NCI-H526 (cell line): ENCODE results near the gene DMAC2L.
A peak's percentile ranks its signal among the peaks of the same experiment; 100 is the strongest.
"Not testable (repeated sequence)": the region's sequence is repeated elsewhere in the genome, so short reads cannot be mapped to it uniquely, and the experiment has no call there.

Experiments used
- DNase-seq, 2 experiments: peaks; one replicate each; lab custom pipeline; 2025; lab: John Stamatoyannopoulos, UW

The DMAC2L gene

GRCh38 chr14:50356283-50356682 is 44.2 kb downstream of the DMAC2L start:
- DNase-seq, result not testable (repeated sequence)

- no peak for DNase-seq
These were observed 45.0 kb downstream of the DMAC2L start for GRCh38 chr14:50357124-50357523.

DNA sequence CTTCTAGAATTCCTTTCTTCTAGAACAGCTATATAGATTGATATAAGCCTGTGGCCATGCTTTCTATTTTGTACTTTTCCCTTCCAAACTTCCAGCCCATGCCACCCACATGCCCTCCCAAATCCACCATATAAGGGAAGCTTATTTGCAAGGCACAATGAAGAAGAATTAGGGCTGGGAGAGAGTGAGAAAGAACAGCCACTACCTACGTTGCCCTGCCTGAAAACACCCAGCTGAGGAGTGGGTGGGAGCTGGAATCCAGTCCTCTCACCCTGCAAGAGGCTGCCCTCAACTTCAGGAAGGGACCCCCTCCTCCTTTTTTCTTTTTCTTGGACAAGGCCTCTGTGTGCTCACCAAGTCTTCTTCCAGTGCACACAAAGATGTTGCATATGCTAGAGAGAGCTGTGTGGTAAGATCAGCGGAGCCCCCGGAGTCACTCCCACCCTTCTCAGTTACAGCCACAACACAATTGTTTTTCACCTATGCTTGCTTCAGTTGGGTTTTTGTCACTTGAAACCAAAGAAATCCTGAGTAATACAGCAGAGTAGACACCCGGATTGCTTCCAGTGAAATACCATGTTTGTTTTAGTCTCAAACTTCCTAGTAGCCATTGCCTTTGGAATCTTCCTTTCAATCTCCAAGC is 45.8 kb downstream of the DMAC2L start:
- DNase-seq, result no peak

DNA sequence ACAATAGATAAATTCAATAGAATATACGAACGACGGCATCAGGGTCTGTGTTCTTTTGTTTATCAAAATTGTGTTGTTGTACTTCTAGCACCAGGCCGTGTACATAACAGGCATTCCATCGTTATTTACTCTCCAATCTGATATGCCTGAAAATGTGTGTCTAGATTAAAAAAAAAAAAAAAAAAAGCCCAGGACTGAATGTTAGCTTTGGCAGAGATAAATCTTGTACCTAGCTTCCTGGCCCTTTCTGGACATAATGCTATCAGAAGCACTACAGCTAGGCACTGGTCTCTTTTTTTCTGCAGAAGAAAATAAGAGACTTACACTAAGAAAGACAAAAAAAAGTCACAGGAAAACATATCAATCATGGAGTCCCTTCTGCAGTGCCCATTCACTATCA is 47.5 kb downstream of the DMAC2L start:
- no peak for DNase-seq

GRCh38 chr14:50360093-50360492 is 48.0 kb downstream of the DMAC2L start:
- DNase-seq, result no peak

DNA sequence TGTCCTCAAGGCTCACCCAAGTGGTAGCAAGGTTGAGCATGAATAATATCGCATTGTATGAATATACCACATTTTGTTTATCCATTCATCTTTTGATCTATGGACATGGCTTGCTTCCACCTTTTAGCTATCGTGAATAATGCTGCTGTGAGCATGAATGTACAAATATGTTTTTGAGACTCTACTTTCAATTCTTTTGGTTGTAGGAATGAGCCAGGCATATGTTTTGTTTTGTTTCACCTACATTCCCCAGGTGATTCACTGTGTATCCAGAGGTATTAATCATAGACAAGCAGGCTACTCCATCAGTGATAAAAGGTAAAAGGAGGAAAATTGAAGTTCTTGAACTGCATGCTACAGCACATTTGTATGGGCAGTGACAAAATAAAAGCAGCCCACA is 48.7 kb downstream of the DMAC2L start:
- no peak for DNase-seq

DNA sequence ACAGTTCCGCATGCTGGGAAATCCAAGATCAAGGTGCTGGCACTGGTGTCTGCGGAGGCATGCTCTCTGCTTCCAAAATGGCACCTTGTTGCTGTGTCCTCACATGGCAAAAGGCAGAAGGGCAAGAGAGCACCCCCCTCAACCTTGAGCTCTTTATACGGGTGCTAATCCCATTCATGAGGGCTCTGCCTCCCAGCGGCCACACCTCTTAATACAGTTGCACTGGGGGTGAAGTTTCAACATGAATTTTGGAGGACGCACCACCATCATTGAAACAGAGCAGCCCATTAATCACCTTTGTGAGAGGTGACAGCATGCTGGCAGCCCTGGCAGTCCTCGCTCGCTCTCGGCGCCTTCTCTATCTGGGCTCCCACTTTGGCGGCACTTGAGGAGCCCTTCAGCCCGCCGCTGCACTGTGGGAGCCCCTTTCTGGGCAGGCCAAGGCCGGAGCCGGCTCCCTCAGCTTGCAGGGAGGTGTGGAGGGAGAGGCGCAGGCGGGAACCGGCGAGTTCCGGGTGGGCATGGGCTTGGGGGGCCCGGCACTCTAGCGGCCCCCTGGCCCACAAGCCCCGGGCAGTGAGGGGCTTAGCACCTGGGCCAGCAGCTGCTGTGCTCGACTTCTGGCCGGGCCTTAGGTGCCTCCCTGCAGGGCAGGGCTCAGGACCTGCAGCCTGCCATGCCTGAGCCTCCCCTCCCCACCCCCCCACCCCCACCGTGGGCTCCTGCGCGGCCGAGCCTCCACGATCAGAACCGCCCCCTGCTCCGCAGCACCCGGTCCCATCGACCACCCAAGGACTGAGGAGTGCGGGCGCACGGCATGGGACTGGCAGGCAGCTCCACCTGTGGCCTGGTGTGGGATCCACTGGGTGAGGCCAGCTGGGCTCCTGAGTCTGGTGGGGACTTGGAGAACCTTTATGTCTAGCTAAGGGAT is 49.6 kb downstream of the DMAC2L start:
- not testable (repeated sequence) for DNase-seq

- DNase-seq, result no peak
These were observed 50.9 kb downstream of the DMAC2L start for GRCh38 chr14:50362764-50363713.

DNA sequence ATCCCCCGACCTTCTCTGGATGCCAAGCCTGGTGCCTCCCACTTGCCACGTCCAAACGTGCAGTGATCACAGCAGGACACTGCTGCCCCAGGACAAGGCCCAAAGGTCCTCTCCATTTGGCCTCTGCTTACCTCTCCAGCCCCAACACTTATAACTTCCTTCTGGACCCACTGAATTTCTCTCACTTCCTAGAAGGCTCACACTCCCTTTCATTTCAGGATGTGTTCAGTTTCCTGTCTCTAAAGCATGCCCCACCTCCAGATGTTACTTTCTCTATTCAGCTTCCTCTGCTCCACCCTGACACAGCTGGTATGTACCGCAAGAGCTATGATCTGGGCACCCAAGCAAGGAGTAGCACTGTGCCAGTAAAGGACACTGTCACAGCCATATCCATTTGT is 51.6 kb downstream of the DMAC2L start:
- no peak for DNase-seq

DNA sequence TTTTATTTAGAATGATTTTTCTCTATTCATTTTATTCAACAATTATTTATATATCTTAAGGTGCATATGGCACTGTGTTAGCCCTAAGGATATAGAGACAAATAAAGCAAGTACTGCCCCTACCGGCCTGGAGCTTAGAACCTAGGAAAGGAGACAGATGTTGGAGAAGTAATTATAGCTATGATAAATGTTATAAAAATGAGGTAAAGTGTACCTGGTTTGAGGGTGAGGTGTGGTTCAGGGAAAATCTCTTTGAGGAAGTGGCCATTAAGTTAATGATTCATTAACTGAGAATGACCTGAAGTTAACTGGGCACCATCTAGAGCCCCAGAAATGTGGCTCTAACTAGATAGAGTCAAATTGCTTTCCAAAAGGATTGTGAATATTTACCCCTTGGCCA is 52.7 kb downstream of the DMAC2L start:
- DNase-seq, result no peak

- DNase-seq, result not testable (repeated sequence)
These were observed 53.4 kb downstream of the DMAC2L start for GRCh38 chr14:50365572-50365971.

DNA sequence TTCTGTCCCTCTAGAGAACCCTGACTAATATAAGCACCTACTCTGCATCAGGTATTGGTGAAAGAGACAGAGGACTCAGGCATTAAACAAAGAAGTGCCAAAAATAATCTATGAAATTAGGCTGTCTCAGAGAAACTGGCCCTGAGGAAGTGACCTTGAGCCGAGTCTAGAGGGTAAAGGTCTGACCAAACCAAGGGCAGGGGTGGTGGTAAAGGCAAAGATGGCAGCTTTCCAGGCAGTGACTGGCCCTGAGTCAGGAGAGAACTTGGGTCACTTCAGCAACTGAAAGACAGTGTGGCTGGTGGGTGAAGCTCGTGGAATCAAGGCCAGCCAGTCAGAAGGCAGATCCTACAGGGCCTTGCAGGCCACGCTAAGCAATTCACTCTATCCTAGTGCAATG is 54.0 kb downstream of the DMAC2L start:
- DNase-seq, result no peak

DNA sequence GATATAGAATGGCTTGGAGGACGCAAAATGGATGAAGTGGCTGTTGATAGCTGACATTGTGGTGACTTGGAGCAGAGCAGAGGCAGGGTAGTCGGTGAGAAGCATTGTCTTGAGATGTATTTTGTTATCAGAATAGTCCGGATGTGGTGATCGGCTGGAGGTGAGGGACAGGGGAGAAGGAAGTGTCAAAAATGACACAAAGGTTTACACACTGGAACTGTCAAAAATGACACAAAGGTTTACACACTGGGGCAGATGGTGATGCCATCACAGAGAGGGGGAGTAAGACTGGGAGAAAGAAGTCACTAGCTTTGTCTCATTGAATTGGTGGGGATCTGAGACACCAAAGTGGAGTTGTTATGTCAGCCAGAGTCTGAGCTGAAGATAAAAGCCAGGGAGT is 54.5 kb downstream of the DMAC2L start:
- DNase-seq, result no peak

DNA sequence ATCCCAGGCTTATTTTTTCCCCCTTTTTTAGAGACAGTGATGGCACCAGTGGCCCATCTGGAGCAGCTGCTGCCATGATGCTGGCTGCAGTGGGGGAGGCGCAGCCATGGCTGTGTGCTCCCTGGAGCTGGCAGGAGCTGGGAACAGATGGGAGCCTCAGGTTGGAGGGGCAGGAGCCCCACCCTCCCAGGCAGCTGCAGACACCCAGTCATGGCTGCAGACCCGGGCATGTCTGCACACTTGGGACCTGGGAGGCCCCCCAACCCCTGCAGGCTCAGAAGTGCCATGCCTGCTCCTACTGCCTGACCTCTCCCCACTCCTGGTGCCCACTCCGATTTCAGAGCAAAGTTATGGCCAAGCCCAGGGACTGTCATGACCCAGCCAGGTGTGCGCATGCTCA is 59.4 kb downstream of the DMAC2L start:
- DNase-seq, result peak in 1 of 2 experiments; percentile 19

DNA sequence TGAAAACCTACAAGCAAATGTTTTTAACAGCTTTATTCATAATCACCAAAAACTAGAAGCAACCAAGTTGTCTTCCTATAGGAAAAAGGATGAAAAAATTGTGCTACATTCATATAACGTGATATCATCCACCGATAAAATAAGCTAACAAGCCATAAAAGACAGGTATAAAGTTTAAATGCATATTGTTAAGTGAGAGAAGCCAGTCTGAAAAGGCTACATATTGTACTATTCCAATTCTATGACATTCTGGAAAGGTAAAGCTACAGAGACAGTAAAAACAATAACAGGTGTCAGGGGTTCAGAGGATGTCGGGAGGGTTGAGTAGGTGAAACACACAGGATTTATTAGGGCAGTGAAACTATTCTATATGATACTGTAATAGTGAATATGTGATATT is 61.8 kb downstream of the DMAC2L start:
- no peak for DNase-seq

GRCh38 chr14:50375760-50376159 is 63.6 kb downstream of the DMAC2L start:
- no peak for DNase-seq
